Cardiac septum (tissue), 1 donor: ENCODE results near the gene KMT2B. TPM values are rescaled to one million over a fixed set of nuclear protein-coding genes. Genes with fewer than 3 reads are reported as not detected.
"Not testable (repeated sequence)": the region's sequence is repeated elsewhere in the genome, so short reads cannot be mapped to it uniquely, and the experiment has no call there.

Experiments used
- DNase-seq: peaks from one replicate; pipeline ENCODE4 v3.0.0-alpha.2; 2020; ENCODE audit warnings: low spot score
- intact Hi-C: fragments of 100-400 bp; cut with DNase I; formaldehyde crosslinking; loops from one replicate; pipeline ENCODE4 v1.14.0; 2022
- total RNA-seq: library from RNA; stranded (reverse); fragmentation: NEBNext Ultra II Directional; extraction: Animal tissue kit (Norgen Biotek cat#: 25700); gene quantifications from one replicate; pipeline ENCODE4 v1.2.1, GENCODE V29; 2021
- donor health status: DM: no; HTN: no; CAD: no.

KMT2B gene
- total RNA-seq, 1 donor from 2014 or later, result 19.9 TPM

DNA sequence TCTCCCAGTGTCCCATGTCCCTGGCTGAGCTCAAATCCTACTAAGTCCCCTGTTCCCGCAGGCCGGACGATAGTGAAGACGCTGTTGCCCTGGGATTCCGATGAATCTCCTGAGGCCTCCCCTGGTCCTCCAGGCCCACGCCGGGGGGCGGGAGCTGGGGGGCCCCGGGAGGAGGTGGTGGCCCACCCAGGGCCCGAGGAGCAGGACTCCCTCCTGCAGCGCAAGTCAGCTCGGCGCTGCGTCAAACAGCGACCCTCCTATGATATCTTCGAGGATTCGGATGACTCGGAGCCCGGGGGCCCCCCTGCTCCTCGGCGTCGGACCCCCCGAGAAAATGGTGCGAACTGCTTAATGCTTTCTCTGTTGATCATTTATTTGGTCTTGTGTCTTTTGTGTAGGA is 5.9 kb downstream of the KMT2B start:
- intact Hi-C loops, result no loop called here
- DNase-seq, result no peak

DNA sequence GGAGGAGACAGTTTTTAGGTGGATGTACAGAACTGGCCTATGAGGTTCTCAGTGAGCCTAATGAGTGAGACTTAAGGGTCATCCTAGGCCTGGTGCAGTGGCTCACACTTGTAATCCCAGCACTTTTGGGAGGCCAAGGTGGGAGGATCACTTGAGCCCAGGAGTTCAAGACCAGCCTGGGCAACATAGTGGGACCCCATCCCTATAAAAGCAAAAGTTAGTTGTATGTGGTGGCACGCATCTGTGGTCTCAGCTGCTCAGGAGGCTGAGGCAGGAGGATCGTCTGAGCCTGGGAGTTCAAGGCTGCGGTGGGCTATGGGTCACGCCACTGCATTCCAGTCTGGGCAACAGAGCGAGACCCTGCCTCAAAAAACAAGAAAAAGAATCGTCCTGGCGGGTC is 6.3 kb downstream of the KMT2B start:
- intact Hi-C loops, DNase-seq: not testable (repeated sequence)

DNA sequence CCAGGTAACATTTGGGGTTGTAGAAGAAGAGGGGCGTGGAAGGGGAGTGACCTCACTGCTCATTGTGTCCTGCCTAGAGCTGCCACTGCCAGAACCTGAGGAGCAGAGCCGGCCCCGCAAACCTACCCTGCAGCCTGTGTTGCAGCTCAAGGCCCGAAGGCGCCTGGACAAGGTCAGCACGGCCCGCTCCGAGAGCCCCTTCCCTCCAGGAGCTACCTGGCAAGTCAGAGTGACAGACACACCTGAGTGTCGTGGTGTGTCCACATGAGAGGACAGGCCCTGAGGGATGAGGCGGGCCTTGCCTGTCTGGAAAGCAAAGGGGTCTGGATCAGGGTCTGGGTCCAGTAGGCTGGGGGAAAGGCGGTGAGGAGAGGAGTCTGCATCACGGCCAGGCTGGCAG is 6.8 kb downstream of the KMT2B start:
- DNase-seq, result no peak
- intact Hi-C loops, result no loop called here

GRCh38 chr19:35725216-35725861 is 7.5 kb downstream of the KMT2B start:
- no peak for DNase-seq
- intact Hi-C loops, result no loop called here

GRCh38 chr19:35727053-35727955 is 9.5 kb downstream of the KMT2B start:
- no peak for DNase-seq
- intact Hi-C loops, result no loop called here

DNA sequence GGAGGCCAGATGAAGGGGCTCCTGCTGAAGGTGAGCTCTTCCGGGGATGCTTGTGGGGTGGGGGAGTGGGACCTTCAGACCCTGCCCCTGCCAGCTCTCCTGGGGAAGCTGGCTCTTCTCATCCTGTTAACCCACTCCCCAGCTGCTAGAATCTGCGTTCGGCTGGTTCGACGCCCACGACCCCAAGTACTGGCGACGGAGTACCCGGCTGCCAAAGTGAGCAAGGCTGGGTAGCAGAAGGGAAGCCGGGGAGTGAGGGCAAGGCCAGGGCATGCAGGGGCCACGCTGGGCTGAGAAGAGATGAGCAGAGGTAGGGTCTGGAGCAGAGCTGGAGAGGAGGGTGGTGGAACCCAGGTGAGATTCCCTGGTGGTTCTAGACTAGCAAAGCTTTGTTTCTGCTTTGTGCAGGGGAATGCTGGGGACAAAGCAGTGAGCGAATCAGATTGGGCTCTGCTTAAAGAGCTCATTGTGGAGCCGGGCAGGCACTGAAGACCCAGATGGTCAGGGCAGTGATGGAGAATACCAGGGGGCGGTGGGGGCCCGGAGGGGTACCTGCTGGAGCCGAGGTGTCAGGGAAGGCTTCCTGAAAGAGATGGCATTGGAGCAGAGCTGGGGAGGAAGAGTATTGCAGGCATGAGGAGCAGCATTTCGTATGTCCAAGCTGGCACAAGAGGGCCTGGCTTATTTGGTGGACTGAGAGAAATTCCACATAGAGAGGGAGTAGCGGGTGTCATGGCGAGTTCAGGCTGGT is 10.3 kb downstream of the KMT2B start:
- DNase-seq, result no peak
- intact Hi-C loops, result no loop called here

- intact Hi-C loops, result no loop called here
Observed at GRCh38 chr19:35729021-35729420, 11.2 kb downstream of the KMT2B start.

DNA sequence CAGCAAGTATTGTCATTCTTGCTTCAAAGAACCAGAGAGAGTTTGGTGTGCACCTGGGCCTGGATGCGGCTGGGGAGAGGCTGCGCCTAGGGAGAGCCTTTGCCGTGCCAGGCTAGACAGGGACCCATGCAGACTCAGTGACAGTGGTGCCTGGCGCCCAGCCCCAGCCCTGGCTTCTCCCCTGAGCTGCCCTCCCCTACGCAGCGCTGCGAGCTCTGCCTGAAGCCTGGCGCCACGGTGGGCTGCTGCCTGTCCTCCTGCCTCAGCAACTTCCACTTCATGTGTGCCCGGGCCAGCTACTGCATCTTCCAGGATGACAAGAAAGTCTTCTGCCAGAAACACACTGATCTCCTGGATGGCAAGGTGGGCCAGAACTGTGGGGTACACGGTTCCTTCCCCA is 12.0 kb downstream of the KMT2B start:
- intact Hi-C loops, result no loop called here

More at GRCh38 chr19:35729021-35729420, 11.2 kb downstream of the KMT2B start:
- DNase-seq, result no peak

GRCh38 chr19:35730326-35730725 is 12.5 kb downstream of the KMT2B start:
- intact Hi-C loops, result no loop called here
- no peak for DNase-seq

More for the DNA sequence above, 12.0 kb downstream of the KMT2B start:
- no peak for DNase-seq

DNA sequence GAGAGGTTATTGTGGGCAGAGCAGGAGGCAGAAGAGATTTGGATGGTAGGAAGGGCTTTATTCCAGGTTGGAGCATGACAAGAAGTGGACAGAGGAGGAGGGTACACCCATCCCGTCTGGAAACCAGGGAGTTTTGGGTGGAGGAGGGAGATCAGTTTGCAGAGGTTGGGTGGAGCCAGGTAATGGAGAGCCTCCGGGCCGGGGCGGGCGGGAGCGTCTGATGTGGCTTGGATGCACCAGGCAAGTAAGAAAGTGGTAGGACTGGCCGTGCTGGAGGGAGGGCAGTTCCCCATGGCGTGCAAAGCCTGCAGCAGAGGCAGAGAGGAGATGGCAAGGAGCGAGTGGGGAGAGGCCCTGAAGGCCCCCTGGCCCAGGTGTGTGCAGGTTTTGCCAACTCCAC is 13.6 kb downstream of the KMT2B start:
- no peak for DNase-seq
- intact Hi-C loops, result no loop called here

- no peak for DNase-seq
- intact Hi-C loops, result no loop called here
Observed at GRCh38 chr19:35731779-35732405, 14.1 kb downstream of the KMT2B start.

DNA sequence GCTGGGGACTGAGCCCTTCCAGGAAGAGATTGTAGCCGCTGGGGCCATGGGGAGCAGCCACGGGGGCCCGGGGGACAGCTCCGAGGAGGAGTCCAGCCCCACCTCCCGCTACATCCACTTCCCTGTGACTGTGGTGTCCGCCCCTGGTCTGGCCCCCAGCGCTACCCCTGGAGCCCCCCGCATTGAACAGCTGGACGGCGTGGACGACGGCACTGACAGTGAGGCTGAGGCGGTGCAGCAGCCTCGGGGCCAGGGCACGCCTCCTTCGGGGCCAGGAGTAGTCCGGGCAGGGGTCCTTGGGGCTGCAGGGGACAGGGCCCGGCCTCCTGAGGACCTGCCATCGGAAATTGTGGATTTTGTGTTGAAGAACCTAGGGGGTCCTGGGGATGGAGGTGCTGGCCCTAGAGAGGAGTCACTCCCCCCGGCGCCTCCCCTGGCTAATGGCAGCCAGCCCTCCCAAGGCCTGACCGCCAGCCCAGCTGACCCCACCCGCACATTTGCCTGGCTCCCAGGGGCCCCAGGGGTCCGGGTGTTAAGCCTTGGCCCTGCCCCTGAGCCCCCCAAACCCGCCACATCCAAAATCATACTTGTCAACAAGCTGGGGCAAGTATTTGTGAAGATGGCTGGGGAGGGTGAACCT is 14.9 kb downstream of the KMT2B start:
- no peak for DNase-seq
- intact Hi-C loops, result no loop called here

- intact Hi-C loops, result no loop called here
- no peak for DNase-seq
Observed at GRCh38 chr19:35733180-35734125, 15.7 kb downstream of the KMT2B start.

- intact Hi-C loops, result no loop called here
- DNase-seq, result no peak
Observed at GRCh38 chr19:35734273-35734672, 16.5 kb downstream of the KMT2B start.

GRCh38 chr19:35734889-35735288 is 17.1 kb downstream of the KMT2B start:
- intact Hi-C loops, result no loop called here
- no peak for DNase-seq

GRCh38 chr19:35736913-35737886 is 19.4 kb downstream of the KMT2B start:
- no peak for DNase-seq
- intact Hi-C loops, result no loop called here
